Measurements from ENCODE around the gene TCEAL9.
"Not testable (repeated sequence)": the region's sequence is repeated elsewhere in the genome, so short reads cannot be mapped to it uniquely, and the experiment has no call there.

TCEAL9 gene

GRCh38 chrX:103356130-103356798 is at the start of gene TCEAL9:
TCEAL9 (plus strand) TSS chrX:103356506; CDS start chrX:103357685, 1,179 bp downstream.
- DNase-seq (ENCODE audit: low read depth): peak; percentile 83

DNA sequence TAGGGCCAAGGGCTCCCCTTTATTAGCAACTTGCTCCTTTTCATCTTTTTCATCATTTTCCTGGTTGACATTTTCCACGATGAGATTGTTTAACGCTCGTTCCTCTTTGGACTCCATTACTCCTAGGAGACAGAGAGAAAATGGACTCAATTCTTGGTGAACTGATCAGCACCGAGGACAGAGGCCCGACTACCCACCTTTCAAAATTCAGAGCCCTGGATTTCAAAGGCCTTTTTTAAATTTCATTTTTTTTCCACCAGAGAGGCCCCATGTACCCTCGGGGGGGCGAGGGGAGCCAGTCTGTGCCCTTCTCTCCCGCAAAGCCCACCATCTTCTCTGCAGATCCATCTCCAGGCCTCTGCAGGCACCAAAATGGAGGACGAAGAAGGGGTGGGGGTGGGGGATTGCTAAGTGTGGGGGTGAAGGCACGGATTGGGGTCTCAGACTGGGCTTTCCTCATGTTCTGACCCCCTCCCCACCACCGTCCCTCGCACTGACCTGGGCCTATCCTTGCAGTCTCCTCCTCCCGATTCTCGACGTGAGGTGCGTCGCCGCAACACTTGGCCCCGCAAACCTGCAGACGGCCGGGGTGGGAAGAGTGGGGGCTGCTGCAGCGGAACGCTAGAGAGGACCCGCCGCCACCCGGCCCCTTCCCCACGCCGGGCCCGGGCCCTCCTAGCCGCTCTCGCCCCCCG is 46.3 kb upstream of the TCEAL9 start:
- DNase-seq (ENCODE audit: low read depth): no peak

- peak; percentile 25 for DNase-seq (ENCODE audit: low read depth)
These were observed 45.5 kb upstream of the TCEAL9 start, which contains the start of gene BEX2 for GRCh38 chrX:103310555-103311398. BEX2 (minus strand) TSS chrX:103310990; CDS start chrX:103309976, 1,014 bp downstream.

DNA sequence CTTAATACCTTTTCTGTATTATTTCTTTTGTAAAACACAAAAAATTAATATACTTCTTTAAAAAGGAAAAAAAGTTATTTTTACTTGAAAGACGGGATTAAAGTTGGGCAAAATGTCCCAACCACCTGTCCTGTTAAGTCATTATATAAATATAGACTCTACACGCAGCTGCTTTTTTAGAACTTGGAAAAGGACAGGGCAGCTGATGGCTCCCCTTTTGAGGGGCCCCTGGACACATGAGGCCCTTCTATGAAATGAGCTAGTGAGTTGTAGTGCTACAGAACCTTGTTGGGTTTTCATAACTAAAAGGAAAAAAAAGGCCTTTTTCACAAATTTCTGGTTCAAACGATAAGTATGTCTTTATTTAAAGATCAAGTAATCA is 44.9 kb upstream of the TCEAL9 start:
- DNase-seq (ENCODE audit: low read depth): no peak

- DNase-seq (ENCODE audit: low read depth): peak; percentile 32
These were observed 26.3 kb upstream of the TCEAL9 start, which contains the start of gene TCEAL7 for GRCh38 chrX:103329991-103330390. TCEAL7 (plus strand) TSS chrX:103330239; CDS start chrX:103331404, 1,165 bp downstream.

- no peak for DNase-seq (ENCODE audit: low read depth)
These were observed 25.5 kb upstream of the TCEAL9 start for GRCh38 chrX:103330681-103331288.

- DNase-seq (ENCODE audit: low read depth): no peak
These were observed 17.6 kb upstream of the TCEAL9 start for GRCh38 chrX:103338663-103339062.

DNA sequence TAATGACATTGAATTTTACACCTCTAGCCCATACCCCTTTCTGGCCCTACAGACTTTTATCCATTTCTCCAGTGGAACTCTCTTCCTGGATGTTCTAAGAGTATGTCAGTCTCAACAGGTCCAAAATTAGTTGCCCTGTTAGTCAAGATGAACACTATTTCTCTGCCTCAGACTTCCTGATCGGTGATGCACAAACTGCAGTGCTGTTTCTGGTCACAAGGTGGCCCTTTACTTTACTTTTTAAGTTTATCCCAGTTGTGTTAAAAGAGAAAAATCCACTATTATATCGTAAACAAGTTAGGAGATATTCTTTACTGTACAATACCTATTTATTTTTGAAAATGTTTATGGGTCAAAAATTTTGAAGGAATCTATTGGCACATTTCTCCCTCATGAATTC is 13.2 kb upstream of the TCEAL9 start:
- DNase-seq (ENCODE audit: low read depth): peak; percentile 40

DNA sequence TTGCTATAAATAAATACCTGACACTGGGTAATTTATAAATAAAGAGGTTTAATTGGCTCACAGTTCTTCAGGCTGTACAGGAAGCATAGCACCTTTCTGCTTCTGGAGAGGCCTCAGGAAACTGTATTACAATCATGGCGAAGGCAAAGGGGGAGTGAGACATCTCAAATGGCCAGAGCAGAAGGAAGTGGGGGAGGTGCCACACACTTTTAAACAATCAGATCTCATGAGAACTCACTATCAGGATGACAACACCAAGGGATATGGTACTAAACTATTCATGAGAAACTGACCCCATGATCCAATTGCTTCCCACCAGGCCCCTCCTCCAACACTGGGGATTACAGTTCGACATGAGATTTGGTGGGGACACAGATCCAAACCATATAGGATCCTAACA is 11.7 kb upstream of the TCEAL9 start:
- DNase-seq (ENCODE audit: low read depth): no peak

DNA sequence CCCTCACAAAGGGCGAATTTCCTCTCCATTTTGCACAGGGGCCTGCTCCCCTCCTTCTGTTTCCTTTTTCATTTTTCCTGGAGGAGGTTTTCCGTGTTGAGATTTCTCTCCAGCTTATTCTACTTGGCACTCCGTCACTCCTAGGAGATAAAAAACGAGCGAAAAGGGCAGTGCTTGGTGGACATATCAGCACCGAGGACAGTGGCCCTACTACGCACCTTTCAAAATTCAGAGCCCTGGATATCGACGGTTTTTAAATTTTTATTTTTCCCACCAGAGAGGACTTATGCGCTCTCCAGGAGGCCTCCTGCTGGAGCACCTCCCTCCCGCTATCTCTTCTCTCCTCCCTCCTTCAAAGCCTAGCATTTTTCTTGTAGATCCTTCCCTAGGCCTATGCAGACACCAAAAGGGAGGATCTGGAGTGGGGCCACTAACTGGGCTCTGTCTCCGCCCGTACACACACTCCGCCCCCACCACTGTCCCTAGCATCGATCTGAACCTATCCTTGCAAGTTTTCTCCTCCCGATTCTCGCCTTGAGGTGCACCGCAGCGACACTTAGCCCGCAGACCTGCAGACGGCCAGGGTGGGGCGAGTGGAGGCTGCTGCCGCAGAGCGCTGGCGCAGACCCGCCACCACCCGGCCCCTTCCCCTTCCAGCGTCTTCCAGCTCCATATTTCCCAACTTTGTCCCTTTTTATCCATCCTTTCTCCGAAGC is 8.5 kb upstream of the TCEAL9 start:
- no peak for DNase-seq (ENCODE audit: low read depth)

DNA sequence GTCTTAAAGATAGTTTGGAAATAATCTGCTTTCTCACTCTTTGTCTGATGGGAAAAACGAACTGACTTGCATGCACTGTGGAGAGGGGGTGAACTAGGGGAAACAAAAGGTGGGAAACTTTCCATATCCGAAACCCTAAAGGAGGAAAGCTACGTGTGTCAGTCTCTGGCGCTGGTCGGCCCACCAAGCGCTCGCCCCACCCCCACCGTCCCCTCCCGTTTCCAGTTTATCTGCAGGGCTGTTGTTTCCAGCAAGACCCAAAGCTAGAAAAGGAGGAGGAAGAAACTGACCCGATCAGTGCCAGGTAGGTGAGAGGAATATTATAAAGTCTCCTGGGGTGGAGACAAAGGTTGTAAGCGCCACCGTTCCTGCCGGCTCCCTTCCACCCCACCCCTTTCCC is 552 bp downstream of the TCEAL9 start:
- DNase-seq (ENCODE audit: low read depth): no peak

- DNase-seq (ENCODE audit: low read depth): no peak
These were observed 1.6 kb downstream of the TCEAL9 start for GRCh38 chrX:103357871-103358270.

DNA sequence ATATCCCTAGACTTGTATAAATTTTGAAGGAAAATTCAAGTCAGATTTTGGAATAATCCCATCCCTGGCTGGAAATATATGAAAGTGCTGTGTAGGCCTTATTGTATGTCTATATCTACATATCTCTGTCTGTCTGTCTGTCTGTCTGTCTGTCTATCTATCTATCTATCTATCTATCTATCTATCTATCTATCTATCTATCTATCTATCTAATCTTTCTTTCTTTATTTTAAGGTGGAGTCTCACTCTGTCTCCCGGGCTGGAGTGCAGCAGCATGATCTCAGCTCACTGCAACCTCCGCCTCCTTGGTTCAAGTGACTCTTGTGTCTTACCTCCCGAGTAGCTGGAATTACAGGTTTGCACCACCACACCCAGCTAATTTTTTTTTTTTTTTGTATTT is 3.3 kb downstream of the TCEAL9 start:
- DNase-seq (ENCODE audit: low read depth): not testable (repeated sequence)

GRCh38 chrX:103360092-103360491 is 3.8 kb downstream of the TCEAL9 start:
- peak; percentile 60 for DNase-seq (ENCODE audit: low read depth)

DNA sequence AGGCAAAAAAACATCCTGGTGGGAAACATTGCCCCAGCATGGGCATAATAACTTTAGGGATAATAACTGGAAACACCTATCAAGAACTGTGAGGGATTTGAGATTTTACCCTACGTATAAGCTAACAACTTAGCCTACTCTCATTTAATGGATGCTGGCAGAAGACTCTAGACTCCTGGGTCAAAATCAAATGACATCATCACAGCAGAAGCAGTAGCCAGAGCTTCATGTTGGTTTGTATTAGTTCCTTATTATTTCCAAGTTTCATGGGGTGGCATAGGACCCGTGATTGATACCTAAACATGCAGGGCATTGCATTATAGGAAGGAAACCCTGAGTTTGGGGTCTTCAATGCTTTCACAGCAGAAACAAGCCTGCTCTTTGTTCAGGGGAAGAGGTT is 4.6 kb downstream of the TCEAL9 start:
- DNase-seq (ENCODE audit: low read depth): no peak

DNA sequence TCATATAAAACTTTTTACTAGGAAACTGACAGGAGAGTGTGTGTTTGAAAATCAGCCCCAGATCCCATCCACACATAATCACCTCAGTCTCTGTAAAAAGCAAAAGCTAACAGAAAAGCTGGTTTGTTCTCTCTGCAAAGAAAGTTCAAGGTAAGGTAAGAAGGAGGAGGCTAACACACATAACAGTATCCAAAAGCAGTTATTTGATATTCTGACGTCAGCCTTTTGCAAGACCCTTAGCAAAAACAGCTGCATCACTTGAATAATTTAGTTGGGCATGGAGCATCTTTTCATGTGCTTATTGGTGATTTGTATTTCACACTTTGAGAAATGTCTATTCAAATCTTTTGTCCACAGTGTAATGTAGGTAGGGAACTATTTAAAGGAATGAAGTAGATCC is 5.5 kb downstream of the TCEAL9 start:
- no peak for DNase-seq (ENCODE audit: low read depth)

GRCh38 chrX:103362474-103362873 is 6.2 kb downstream of the TCEAL9 start:
- peak; percentile 57 for DNase-seq (ENCODE audit: low read depth)

DNA sequence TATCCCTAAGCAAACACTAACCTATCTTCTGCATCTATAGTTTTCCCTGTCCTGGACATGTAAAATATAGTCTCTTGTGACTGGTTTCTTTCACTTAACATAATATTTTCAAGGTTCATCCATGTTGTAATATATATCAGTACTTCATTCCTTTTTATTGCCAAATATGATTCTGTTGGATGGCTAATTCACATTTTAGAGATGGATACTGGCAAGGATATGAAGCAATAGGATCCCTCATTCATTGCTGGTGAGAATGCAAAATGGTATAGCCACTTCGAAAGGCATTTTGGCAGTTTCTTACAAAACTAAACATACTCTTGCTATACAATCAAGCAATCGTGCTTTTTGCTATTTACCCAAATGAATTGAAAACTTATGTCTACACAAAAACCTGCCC is 6.7 kb downstream of the TCEAL9 start:
- peak; percentile 49 for DNase-seq (ENCODE audit: low read depth)

DNA sequence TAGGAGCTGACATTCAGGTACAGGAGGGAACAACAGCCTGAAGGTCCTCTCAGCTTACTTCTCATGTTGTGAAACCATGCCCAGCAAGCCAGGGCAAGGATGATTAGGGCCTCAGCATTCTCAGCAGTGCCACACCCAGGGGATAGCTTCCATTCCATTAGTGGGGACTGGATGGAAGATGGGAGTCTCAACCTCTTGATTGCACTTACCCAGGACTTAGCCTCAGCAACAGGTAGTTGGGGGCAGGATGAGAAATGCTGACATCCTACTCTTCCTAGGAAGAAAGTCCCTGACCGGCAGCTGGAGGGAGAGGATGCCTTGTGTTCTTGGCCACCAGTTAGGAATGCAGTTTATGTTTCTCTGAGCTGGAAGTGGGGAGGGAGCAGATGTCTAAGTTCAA is 11.2 kb downstream of the TCEAL9 start:
- DNase-seq (ENCODE audit: low read depth): no peak

DNA sequence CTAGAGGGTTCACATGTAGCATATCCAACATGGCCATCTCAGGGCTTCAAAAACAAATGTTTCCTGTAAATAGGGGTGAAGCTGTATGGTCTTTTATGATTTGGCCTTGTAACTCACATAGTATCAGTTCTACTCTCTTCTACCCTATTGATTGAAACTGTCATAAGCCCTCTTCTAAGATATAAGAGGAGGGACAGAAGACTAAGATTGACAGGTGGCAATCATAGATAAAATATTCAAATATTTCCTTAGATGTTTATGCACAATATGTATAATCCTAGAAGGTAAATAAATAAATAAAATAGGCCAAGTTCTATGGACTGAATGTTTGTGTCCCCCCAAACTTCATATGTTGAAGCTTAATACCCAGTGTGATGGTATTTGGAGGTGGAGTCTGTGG is 13.2 kb downstream of the TCEAL9 start:
- DNase-seq (ENCODE audit: low read depth): no peak

DNA sequence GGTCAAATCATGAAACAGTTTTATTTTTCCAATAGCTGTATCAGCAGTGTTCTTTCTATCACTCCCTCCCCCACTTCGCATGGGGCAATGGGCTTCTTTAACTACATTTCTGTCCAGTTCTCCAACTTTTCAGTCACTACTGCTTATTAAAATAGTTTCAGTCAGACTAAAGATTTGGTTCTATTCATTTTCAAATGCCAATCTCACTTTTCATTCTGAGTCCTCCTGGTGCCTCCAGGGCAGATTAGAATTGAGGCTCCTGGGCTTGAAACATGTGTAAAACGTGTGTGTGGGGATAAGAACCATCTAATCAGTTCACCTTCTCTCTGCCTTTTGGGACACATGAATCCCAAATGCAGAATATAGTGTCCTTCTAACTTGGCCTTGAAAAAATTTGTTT is 16.6 kb downstream of the TCEAL9 start:
- DNase-seq (ENCODE audit: low read depth): no peak

GRCh38 chrX:103373581-103373980 is 17.3 kb downstream of the TCEAL9 start:
- DNase-seq (ENCODE audit: low read depth): peak; percentile 50
